ENCODE results near the gene PRKAG1.

The PRKAG1 gene

GRCh38 chr12:48977290-48978281, 41.0 kb downstream of the PRKAG1 start:
- no peaks in the 10 kb centered on the region for H3K9me3 ChIP-seq (ENCODE audit: control insufficient read depth, insufficient read depth, low read depth, low read length)
- no peak overlapping the region for H3K27ac ChIP-seq (ENCODE audit: low read depth, low read length)
- peaks cover 30% of the 10 kb centered on the region for H3K4me1 ChIP-seq (ENCODE audit: control insufficient read depth, insufficient read depth, low read length)
- peak overlapping the region; percentile 65; the same call in 1 of the 2 replicates for H3K4me3 ChIP-seq (ENCODE audit: low read depth, low read length)
- peaks cover 99% of the 10 kb centered on the region for H3K27me3 ChIP-seq (ENCODE audit: control insufficient read depth, insufficient read depth, low read length)
- no peaks in the 10 kb centered on the region for H3K36me3 ChIP-seq (ENCODE audit: control insufficient read depth, insufficient read depth, low read length)
- H3K9ac ChIP-seq (ENCODE audit: low read length), result no peak overlapping the region

- Histone ChIP-seq H3K9ac (ENCODE audit: low read length) (no peak overlapping the region), H3K9me3 (ENCODE audit: control insufficient read depth, insufficient read depth, low read depth, low read length) (no peaks in the 10 kb centered on the region), H3K36me3 (ENCODE audit: control insufficient read depth, insufficient read depth, low read length) (no peaks in the 10 kb centered on the region), H3K4me3 (ENCODE audit: low read depth, low read length) (no peak overlapping the region), H3K4me1 (ENCODE audit: control insufficient read depth, insufficient read depth, low read length) (peaks cover 35% of the 10 kb centered on the region), H3K27ac (ENCODE audit: low read depth, low read length) (no peak overlapping the region), H3K27me3 (ENCODE audit: control insufficient read depth, insufficient read depth, low read length) (peaks cover 99% of the 10 kb centered on the region)
Measured at GRCh38 chr12:48973941-48974673, 44.5 kb downstream of the PRKAG1 start.

- H3K4me1 ChIP-seq (ENCODE audit: control insufficient read depth, insufficient read depth, low read length), result peaks cover 35% of the 10 kb centered on the region
- H3K36me3 ChIP-seq (ENCODE audit: control insufficient read depth, insufficient read depth, low read length), result no peaks in the 10 kb centered on the region
- H3K27me3 ChIP-seq (ENCODE audit: control insufficient read depth, insufficient read depth, low read length), result peaks cover 99% of the 10 kb centered on the region
- H3K4me3 ChIP-seq (ENCODE audit: low read depth, low read length), result no peak overlapping the region
- H3K9ac ChIP-seq (ENCODE audit: low read length), result no peak overlapping the region
- H3K9me3 ChIP-seq (ENCODE audit: control insufficient read depth, insufficient read depth, low read depth, low read length), result no peaks in the 10 kb centered on the region
- H3K27ac ChIP-seq (ENCODE audit: low read depth, low read length), result no peak overlapping the region
Measured at GRCh38 chr12:48973531-48973930, 45.0 kb downstream of the PRKAG1 start.

- no peaks in the 10 kb centered on the region for H3K36me3 ChIP-seq (ENCODE audit: control insufficient read depth, insufficient read depth, low read length)
- peaks cover 99% of the 10 kb centered on the region for H3K27me3 ChIP-seq (ENCODE audit: control insufficient read depth, insufficient read depth, low read length)
- no peaks in the 10 kb centered on the region for H3K9me3 ChIP-seq (ENCODE audit: control insufficient read depth, insufficient read depth, low read depth, low read length)
- H3K4me1 ChIP-seq (ENCODE audit: control insufficient read depth, insufficient read depth, low read length), result peaks cover 38% of the 10 kb centered on the region
- H3K4me3 ChIP-seq (ENCODE audit: low read depth, low read length), result no peak overlapping the region
- no peak overlapping the region for H3K27ac ChIP-seq (ENCODE audit: low read depth, low read length)
- H3K9ac ChIP-seq (ENCODE audit: low read length), result no peak overlapping the region
Measured at GRCh38 chr12:48972952-48973483, 45.6 kb downstream of the PRKAG1 start.

GRCh38 chr12:48972213-48972951, 46.2 kb downstream of the PRKAG1 start:
- Histone ChIP-seq H3K4me3 (ENCODE audit: low read depth, low read length) (peak overlapping the region; percentile 62), H3K36me3 (ENCODE audit: control insufficient read depth, insufficient read depth, low read length) (no peaks in the 10 kb centered on the region), H3K27me3 (ENCODE audit: control insufficient read depth, insufficient read depth, low read length) (peaks cover 94% of the 10 kb centered on the region), H3K9ac (ENCODE audit: low read length) (no peak overlapping the region), H3K9me3 (ENCODE audit: control insufficient read depth, insufficient read depth, low read depth, low read length) (no peaks in the 10 kb centered on the region), H3K27ac (ENCODE audit: low read depth, low read length) (no peak overlapping the region), H3K4me1 (ENCODE audit: control insufficient read depth, insufficient read depth, low read length) (peaks cover 43% of the 10 kb centered on the region)

- peaks cover 52% of the 10 kb centered on the region for H3K4me1 ChIP-seq (ENCODE audit: control insufficient read depth, insufficient read depth, low read length)
- peaks cover 78% of the 10 kb centered on the region for H3K27me3 ChIP-seq (ENCODE audit: control insufficient read depth, insufficient read depth, low read length)
- peak overlapping the region; percentile 62 for H3K4me3 ChIP-seq (ENCODE audit: low read depth, low read length)
- peak overlapping the region; percentile 44 for H3K9ac ChIP-seq (ENCODE audit: low read length)
- no peak overlapping the region for H3K27ac ChIP-seq (ENCODE audit: low read depth, low read length)
- no peaks in the 10 kb centered on the region for H3K9me3 ChIP-seq (ENCODE audit: control insufficient read depth, insufficient read depth, low read depth, low read length)
- H3K36me3 ChIP-seq (ENCODE audit: control insufficient read depth, insufficient read depth, low read length), result no peaks in the 10 kb centered on the region
Measured at GRCh38 chr12:48970702-48971334, 47.8 kb downstream of the PRKAG1 start.

GRCh38 chr12:48969833-48970701, 48.5 kb downstream of the PRKAG1 start:
- H3K4me1 ChIP-seq (ENCODE audit: control insufficient read depth, insufficient read depth, low read length), result peaks cover 58% of the 10 kb centered on the region
- peaks cover 71% of the 10 kb centered on the region for H3K27me3 ChIP-seq (ENCODE audit: control insufficient read depth, insufficient read depth, low read length)
- H3K27ac ChIP-seq (ENCODE audit: low read depth, low read length), result no peak overlapping the region
- peak overlapping the region; percentile 62 for H3K4me3 ChIP-seq (ENCODE audit: low read depth, low read length)
- peak overlapping the region; percentile 44 for H3K9ac ChIP-seq (ENCODE audit: low read length)
- no peaks in the 10 kb centered on the region for H3K9me3 ChIP-seq (ENCODE audit: control insufficient read depth, insufficient read depth, low read depth, low read length)
- H3K36me3 ChIP-seq (ENCODE audit: control insufficient read depth, insufficient read depth, low read length), result no peaks in the 10 kb centered on the region

- no peak overlapping the region; the same call in 1 of the 2 replicates for H3K27ac ChIP-seq (ENCODE audit: low read depth, low read length)
- H3K4me3 ChIP-seq (ENCODE audit: low read depth, low read length), result peak overlapping the region; percentile 62
- H3K27me3 ChIP-seq (ENCODE audit: control insufficient read depth, insufficient read depth, low read length), result peaks cover 64% of the 10 kb centered on the region
Measured at GRCh38 chr12:48969160-48969771, 49.3 kb downstream of the PRKAG1 start.

GRCh38 chr12:48968467-48968866, 50.1 kb downstream of the PRKAG1 start:
- no peaks in the 10 kb centered on the region for H3K36me3 ChIP-seq (ENCODE audit: control insufficient read depth, insufficient read depth, low read length)
- H3K9ac ChIP-seq (ENCODE audit: low read length), result peak overlapping the region; percentile 61
- H3K4me3 ChIP-seq (ENCODE audit: low read depth, low read length), result peak overlapping the region; percentile 5; the same call in 1 of the 2 replicates
- peaks cover 56% of the 10 kb centered on the region for H3K27me3 ChIP-seq (ENCODE audit: control insufficient read depth, insufficient read depth, low read length)
- H3K27ac ChIP-seq (ENCODE audit: low read depth, low read length), result no peak overlapping the region
- H3K9me3 ChIP-seq (ENCODE audit: control insufficient read depth, insufficient read depth, low read depth, low read length), result no peaks in the 10 kb centered on the region
- peaks cover 67% of the 10 kb centered on the region for H3K4me1 ChIP-seq (ENCODE audit: control insufficient read depth, insufficient read depth, low read length)

More at GRCh38 chr12:48969160-48969771, 49.3 kb downstream of the PRKAG1 start:
- H3K4me1 ChIP-seq (ENCODE audit: control insufficient read depth, insufficient read depth, low read length), result peaks cover 66% of the 10 kb centered on the region
- no peaks in the 10 kb centered on the region for H3K36me3 ChIP-seq (ENCODE audit: control insufficient read depth, insufficient read depth, low read length)
- H3K9me3 ChIP-seq (ENCODE audit: control insufficient read depth, insufficient read depth, low read depth, low read length), result no peaks in the 10 kb centered on the region
- peak overlapping the region; percentile 35 for H3K9ac ChIP-seq (ENCODE audit: low read length)

Measured in HUES6 (cell line).